Stimulated activated CD8-positive, alpha-beta memory T cell treated with anti-CD3 and anti-CD28 coated beads, Interleukin-12 subunit alpha, Interleukin-12 subunit beta, amount 100 ng/mL, for 24 hours (primary cell): ENCODE results near the gene RIMS1.

ENCODE experiments used
- DNase-seq: peaks from one replicate; pipeline ENCODE4 v3.0.0-alpha.2; 2020; ENCODE audit errors: extremely low read depth

The RIMS1 gene, protein sequence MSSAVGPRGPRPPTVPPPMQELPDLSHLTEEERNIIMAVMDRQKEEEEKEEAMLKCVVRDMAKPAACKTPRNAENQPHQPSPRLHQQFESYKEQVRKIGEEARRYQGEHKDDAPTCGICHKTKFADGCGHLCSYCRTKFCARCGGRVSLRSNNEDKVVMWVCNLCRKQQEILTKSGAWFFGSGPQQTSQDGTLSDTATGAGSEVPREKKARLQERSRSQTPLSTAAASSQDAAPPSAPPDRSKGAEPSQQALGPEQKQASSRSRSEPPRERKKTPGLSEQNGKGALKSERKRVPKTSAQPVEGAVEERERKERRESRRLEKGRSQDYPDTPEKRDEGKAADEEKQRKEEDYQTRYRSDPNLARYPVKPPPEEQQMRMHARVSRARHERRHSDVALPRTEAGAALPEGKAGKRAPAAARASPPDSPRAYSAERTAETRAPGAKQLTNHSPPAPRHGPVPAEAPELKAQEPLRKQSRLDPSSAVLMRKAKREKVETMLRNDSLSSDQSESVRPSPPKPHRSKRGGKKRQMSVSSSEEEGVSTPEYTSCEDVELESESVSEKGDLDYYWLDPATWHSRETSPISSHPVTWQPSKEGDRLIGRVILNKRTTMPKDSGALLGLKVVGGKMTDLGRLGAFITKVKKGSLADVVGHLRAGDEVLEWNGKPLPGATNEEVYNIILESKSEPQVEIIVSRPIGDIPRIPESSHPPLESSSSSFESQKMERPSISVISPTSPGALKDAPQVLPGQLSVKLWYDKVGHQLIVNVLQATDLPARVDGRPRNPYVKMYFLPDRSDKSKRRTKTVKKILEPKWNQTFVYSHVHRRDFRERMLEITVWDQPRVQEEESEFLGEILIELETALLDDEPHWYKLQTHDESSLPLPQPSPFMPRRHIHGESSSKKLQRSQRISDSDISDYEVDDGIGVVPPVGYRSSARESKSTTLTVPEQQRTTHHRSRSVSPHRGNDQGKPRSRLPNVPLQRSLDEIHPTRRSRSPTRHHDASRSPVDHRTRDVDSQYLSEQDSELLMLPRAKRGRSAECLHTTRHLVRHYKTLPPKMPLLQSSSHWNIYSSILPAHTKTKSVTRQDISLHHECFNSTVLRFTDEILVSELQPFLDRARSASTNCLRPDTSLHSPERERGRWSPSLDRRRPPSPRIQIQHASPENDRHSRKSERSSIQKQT (N-terminal part only)

DNA sequence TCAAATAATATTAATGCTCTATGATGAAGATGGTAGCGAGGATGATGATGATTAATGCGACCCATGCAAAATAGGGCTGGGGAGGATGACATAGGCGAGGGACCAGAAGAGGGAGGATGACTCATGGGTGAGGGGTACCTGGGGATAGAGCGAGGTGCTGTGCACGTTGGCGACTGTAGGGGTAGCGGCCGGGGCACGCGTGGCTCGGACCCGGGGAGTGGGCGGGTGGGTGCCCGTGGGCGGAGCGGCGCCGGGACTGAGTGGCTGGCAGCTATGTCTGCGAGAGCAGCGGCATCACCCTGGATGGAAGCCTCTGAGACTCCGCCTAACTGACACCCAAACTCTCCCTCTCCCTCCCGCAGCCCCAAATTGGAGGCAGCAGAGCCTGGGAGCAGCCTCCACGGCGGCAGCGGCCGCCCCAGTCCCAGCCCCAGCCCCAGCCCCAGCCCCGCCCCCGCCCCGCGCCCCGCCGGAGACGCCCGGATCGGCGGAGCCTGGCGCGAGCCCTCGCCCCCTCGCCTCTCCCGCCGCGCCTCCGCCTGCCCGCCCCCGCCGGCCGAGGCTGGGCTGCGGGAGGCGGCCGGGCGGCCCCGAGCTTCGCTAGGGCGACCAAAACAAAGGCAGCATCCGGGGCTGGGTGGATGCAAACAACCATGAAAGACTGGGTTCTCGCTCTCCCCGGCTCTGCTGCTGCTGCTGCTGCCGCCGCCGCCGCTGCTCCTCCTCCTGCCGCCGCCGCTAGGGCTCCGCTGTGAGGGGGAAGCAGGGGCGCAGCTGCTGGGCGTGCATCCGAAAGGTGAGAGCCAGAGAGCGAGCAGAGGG lies at the start of gene RIMS1:
Gene RIMS1, plus strand, starts transcription at position 367 of the 822 bp plus-strand sequence. CDS start 474 bp downstream, outside the sequence.
- DNase-seq = no peak

DNA sequence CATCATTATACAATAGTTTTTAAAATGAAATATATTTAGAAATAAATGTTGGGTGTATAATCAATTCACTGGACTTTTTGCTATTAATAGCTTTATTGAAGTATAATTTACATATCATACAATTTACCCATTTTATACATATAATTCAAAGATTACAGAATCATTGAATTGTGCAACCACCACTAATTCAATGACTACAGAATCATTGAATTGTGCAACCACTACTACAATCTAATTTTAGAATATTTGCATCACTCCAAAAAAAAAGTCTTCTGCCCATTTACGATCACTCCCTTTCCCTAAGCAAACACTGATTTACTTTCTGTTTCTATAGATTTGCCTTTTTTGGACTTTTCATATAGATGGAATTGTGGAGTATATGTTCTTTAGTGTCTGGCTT lies 35.1 kb upstream of the RIMS1 start:
- no peak for DNase-seq

- DNase-seq = no peak
These were observed 33.4 kb upstream of the RIMS1 start for GRCh38 chr6:71852948-71853347.

DNA sequence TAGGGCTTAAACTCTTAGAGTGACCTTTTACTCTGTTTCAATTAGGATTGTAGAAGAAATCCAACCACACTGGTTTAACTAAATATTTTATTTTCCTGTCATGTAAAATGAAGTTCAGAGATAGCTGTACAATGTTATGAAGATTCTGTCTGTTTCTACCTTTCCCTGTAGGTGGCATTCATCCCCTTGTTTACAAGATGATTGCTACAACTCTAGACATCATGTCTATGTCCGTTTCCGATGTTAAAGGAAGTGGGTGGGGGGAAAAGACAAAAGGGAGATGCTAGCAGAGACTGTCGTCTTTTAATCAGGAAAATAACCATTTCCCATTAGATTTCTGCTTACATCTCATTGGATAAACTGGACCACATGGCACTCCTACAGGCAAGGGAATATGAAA lies 30.9 kb upstream of the RIMS1 start:
- no peak for DNase-seq

- no peak for DNase-seq
These were observed 7.3 kb upstream of the RIMS1 start for GRCh38 chr6:71879016-71879415.

DNA sequence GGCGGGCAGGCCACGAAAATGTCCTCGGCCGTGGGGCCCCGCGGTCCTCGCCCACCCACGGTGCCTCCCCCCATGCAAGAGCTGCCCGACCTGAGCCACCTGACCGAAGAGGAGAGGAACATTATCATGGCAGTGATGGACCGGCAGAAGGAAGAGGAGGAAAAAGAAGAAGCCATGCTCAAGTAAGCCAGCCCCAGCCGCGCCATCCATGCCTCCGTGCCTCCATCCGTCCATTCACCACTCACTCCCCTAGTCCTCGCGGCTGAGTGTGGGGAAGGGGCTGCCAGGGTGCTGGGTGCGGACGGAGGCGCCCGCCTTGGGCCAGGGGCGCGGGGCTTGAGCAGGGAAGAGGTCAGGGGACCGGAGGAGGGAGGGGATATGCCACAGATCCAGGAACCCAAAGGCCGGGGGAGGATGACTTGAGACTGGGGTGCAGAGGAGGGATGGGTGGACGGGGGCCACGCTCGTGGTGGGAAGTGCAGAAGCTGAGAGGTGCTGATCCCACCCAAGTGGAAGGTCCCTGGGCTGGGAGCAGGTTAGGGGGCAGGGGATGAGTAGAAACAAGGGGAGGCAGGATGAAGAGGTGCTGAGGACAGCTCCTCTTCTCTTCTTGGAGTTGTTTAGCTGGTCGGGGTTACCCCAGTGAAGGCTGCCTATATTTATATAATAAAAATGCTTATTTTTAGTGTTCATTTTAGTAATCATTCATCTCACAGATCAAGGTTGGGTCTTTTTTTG lies 825 bp downstream of the RIMS1 start:
- no peak for DNase-seq

DNA sequence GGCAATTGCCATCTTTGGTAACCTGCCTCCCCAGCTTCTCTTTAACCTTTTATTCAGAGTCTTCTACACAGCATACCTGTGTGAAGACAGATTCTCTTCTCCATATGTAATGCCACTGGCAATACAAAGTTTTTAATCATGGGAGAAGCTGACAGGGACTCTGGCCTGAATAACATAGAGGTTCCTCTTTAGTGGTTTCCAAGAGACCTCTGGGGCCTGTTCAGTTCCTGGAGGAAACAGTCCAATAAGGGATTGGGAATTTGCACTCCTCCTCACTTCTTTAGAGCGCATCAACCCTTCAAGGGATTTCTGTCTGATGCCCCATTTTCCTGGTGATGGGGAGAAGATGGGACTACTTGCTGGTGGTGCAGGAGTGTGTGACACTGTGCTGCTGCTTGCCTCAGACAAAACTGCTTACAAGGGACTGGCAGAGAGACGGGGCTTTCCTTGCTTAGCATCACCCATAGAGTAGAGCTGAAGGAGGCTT lies 1.4 kb downstream of the RIMS1 start:
- no peak for DNase-seq

DNA sequence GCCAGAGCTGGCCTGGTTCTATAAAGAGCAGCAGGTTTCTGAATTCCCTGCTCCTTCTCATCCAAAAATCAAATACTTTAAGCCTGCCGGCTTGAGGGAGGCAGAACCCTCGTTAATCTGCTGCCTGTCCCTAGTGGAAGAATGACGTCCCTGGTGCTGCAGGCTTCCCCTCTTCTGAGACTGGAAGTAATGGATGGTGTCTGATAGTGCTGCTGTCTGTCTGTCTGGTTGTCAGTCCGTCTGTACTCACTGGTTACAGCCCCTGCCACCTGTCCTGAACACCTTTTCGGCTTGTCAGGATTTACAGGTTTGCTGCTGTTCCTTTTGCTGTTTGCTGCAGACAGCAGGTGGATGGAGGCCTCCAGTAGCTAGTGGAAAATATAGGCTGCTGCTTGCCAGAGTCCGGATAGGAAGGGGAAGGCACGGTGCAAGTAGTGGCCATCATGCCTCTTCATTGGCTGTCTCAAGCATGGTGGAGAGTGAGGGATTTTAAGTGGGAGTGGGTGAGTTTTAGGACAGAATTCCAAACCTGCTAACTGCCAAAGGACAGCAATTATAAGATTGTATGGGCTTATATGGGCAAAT lies 2.5 kb downstream of the RIMS1 start:
- DNase-seq = no peak

GRCh38 chr6:71889366-71889765 lies 3.0 kb downstream of the RIMS1 start:
- no peak for DNase-seq

GRCh38 chr6:71892641-71893040 lies 6.3 kb downstream of the RIMS1 start:
- DNase-seq = no peak

DNA sequence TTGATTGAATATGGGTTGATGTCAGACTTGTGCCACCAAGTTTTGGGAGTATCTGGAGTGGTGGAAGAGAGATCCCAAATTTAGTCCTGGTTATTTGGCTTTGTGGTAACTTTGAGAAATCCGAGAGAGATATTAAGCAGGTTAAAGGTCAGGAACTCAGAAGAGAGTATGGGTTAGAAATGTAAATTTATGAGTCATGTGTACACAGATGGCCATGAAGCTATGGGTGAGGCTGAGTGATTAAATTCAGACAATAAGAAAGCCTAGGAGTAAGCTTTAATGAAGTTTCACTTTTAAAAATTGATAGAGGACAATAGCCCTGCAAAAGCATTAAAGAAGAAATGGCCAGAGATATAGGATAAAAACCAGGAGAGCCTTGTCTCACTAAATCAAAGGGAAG lies 14.3 kb downstream of the RIMS1 start:
- DNase-seq = no peak

- DNase-seq = no peak
These were observed 15.9 kb downstream of the RIMS1 start for GRCh38 chr6:71902261-71902660.

GRCh38 chr6:71906813-71907212 lies 20.5 kb downstream of the RIMS1 start:
- no peak for DNase-seq

- no peak for DNase-seq
These were observed 21.9 kb downstream of the RIMS1 start for GRCh38 chr6:71908162-71908765.

GRCh38 chr6:71913444-71914234 lies 27.3 kb downstream of the RIMS1 start:
- DNase-seq = no peak

DNA sequence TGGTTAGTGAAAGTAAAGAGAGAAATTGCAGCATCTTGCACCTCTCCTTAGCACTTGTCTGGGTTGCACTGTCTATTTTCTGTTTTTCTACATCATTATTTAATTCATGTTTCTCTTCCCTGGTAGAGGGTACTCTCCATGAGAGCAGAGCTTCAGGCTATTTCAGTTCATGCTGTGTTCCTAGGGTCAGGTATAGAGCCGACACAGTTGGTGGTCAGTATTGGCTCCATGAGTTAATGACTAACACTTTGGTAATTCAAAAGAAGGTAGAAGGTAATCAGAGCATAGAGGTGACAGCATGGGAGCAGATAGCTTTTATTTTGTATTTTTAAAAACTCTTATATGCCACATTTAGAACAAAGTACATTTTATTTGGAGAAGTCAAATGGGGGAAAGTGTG lies 42.7 kb downstream of the RIMS1 start:
- no peak for DNase-seq

DNA sequence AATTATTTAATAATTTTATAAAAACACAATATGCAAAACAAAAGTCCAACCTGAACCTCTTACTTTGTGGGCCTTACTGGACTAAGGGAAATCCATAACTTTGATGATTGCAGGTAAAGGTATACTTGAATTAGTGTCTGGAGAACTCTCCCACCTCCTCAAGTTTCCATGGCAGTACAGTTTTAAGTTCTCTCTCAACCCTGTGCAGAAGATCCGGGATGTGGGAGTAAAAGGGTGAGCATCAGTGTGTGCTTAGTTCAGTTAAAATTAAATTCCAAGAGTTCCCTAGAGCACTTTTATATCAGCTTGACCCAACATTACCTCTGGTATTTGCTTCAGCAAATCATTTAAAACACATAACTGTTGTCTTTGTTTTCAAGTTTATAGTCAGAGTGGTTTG lies 47.5 kb downstream of the RIMS1 start:
- DNase-seq = no peak

GRCh38 chr6:71965404-71965803 lies 79.1 kb downstream of the RIMS1 start:
- DNase-seq = no peak

- DNase-seq = no peak
These were observed 81.1 kb downstream of the RIMS1 start for GRCh38 chr6:71967436-71967835.
